Spleen (tissue), 11 donors: ENCODE data around the gene ALS2CL. TPM values are rescaled to one million over a fixed set of nuclear protein-coding genes. Genes with fewer than 3 reads are reported as not detected.
A peak's percentile ranks its signal among the peaks of the same experiment; 100 is the strongest.

Experiments
- DNase-seq: peaks from one replicate; pipeline ENCODE4 v3.0.0-alpha.2; 2020
- H3K27ac ChIP-seq, 8 donors: fragments of 200-600 bp; sonication (generic) in 7 of 8; 1 replicate in 4 of 8; 2 replicates in 4 of 8; pipeline versions ENCODE4 v1.5.0 to v1.8.0; 2016 to 2021; ENCODE audit warnings: inconsistent platforms in 4 of 8, mild to moderate bottlenecking in 4 of 8, moderate library complexity in 1 of 8
- H3K27me3 ChIP-seq, 7 donors: fragments of 200-600 bp; sonication (generic) in 6 of 7; replicated peaks in 1 of 7; 1 replicate in 4 of 7; 2 replicates in 3 of 7; pipeline versions ENCODE4 v1.5.0 to v1.8.0; 2016 to 2021; ENCODE audit warnings: inconsistent platforms in 3 of 7, mild to moderate bottlenecking in 1 of 7
- H3K36me3 ChIP-seq, 6 donors: fragments of 200-600 bp; sonication (generic) in 5 of 6; 1 replicate in 4 of 6; 2 replicates in 2 of 6; pipeline versions ENCODE4 v1.5.0 to v1.8.0; 2016 to 2021; ENCODE audit warnings: inconsistent platforms in 2 of 6
- H3K4me1 ChIP-seq, 6 donors: fragments of 200-600 bp; sonication (generic) in 5 of 6; 1 replicate in 3 of 6; 2 replicates in 3 of 6; pipeline versions ENCODE4 v1.5.0 to v1.8.0; 2016 to 2021; ENCODE audit warnings: inconsistent platforms in 3 of 6
- H3K4me3 ChIP-seq, 8 donors: fragments of 200-600 bp; sonication (generic) in 7 of 8; 1 replicate in 4 of 8; 2 replicates in 4 of 8; pipeline versions ENCODE4 v1.5.0 to v1.8.0; 2016 to 2021; ENCODE audit warnings: inconsistent platforms in 4 of 8, mild to moderate bottlenecking in 4 of 8, moderate library complexity in 2 of 8
- H3K9me3 ChIP-seq, 8 donors: fragments of 200-600 bp; sonication (generic) in 7 of 8; 1 replicate in 4 of 8; 2 replicates in 4 of 8; pipeline versions ENCODE4 v1.5.0 to v1.8.0; 2016 to 2021; ENCODE audit warnings: inconsistent platforms in 4 of 8
- CTCF ChIP-seq, 11 experiments: fragments of 200-600 bp in 7 of 11; fragments of 450-650 bp in 4 of 11; sonication (generic) in 4 of 11; IDR thresholded peaks in 8 of 11; conservative IDR thresholded peaks in 3 of 11; 1 replicate in 7 of 11; 2 replicates in 4 of 11; pipeline versions ENCODE4 v1.4.0 to v1.8.0; 2016 to 2021; ENCODE audit warnings: antibody characterized with exemption in 11 of 11, inconsistent platforms in 4 of 11, mild to moderate bottlenecking in 1 of 11
- POLR2A ChIP-seq, 3 donors: fragments of 450-650 bp; IDR thresholded peaks; one replicate each; pipeline ENCODE4 v1.5.1; 2017; ENCODE audit warnings: antibody characterized with exemption in 3 of 3, mild to moderate bottlenecking in 1 of 3
- POLR2AphosphoS5 ChIP-seq, 3 donors: sonication (generic); formaldehyde crosslinking; IDR thresholded peaks; one replicate each; pipeline ENCODE4 v1.5.1; 2017; ENCODE audit warnings: antibody characterized with exemption in 3 of 3
- WGBS, 5 donors: extraction: QIAGEN DNeasy Blood & Tissue Kit in 3 of 5; methylation state at CpG; one replicate each; pipeline versions ENCODE4 v1.1.5 to v1.1.7; 2013 to 2018; 5-methylcytosine and 5-hydroxymethylcytosine counted together
- intact Hi-C: fragments of 100-400 bp; cut with DNase I; formaldehyde crosslinking; loops from one replicate; pipeline ENCODE4 v1.15.0; 2023; ENCODE audit warnings: low total_unique reads
- polyA plus RNA-seq, 3 donors: library from polyadenylated mRNA; stranded (reverse); fragments of 200-250 nt; gene quantifications; one replicate each; pipeline ENCODE4 v1.2.1, GENCODE V29; 2013
- total RNA-seq, 7 donors: library from RNA; depleted of rRNA in 3 of 7; stranded (reverse); fragments of >200 nt in 3 of 7; fragmentation: NEBNext Ultra II Directional in 4 of 7; extraction: Animal tissue kit (Norgen Biotek cat#: 25700) in 4 of 7; gene quantifications; one replicate each; pipeline versions ENCODE4 v1.1.0 to v1.2.1, GENCODE V29; 2016 to 2021
- donor health status: healthy with polysubstance abuse.
- donor health status: DM: no; HTN: no; CAD: no; lungs with moderate emphysema.
- donor health status: DM: no; HTN: no; CAD: no.
- donor health status: Bipolar disorder and iron deficiency.
- donor health status: healthy.
- donor health status: DM: no; HTN: no; CAD: no.
- donor health status: DM: yes; HTN: yes; CAD: no.

ALS2CL gene
- total and polyA plus RNA-seq, 10 donors: 7.9 to 61.2 (median 31.9) TPM

GRCh38 chr3:46701181-46701939 lies 7.9 kb upstream of the ALS2CL start, which contains the start of gene TMIE:
Gene TMIE, plus strand, starts transcription at chr3:46701392. Its CDS starts 96 bp downstream, at chr3:46701488.
- intact Hi-C loops: no loop called here
- H3K4me1 ChIP-seq: peaks cover 15 to 55% (median 35%) of the 10 kb centered on the region in 6 donors
- WGBS, 5 donors: 10 to 18% (median 13%) methylated on average over 13 to 50 of the region's 51 CpGs
- no peaks in the 10 kb centered on the region for H3K36me3 ChIP-seq
- H3K9me3 ChIP-seq: no peaks in the 10 kb centered on the region
- peak within 1 kb of the TSS in 3 of 8 donors; percentile 16 to 56 (median 30) for H3K4me3 ChIP-seq
- no peak for DNase-seq
- H3K27me3 ChIP-seq: peaks cover 0 to 27% (median 12%) of the 10 kb centered on the region in 7 donors
- H3K27ac ChIP-seq: peak within 1 kb of the TSS in 2 of 8 donors; percentile 9 to 32
- TF ChIP-seq POLR2A (IDR thresholded peaks at IDR 0.05): no peak
- no peak for TF ChIP-seq POLR2AphosphoS5 (IDR thresholded peaks at IDR 0.05)
- TF ChIP-seq CTCF (IDR thresholded peaks at IDR 0.05 in 8 of 11, conservative IDR thresholded peaks at IDR 0.05 in 3 of 11): peak in 1 of 11 experiments; percentile 13

- Histone ChIP-seq H3K9me3 (no peaks in the 10 kb centered on the region), H3K4me3 (peak overlapping the region in 3 of 8 donors; percentile 16 to 56 (median 30)), H3K4me1 (peaks cover 21 to 58% (median 41%) of the 10 kb centered on the region in 6 donors), H3K27me3 (peaks cover 0 to 27% (median 12%) of the 10 kb centered on the region in 7 donors), H3K27ac (no peak overlapping the region), H3K36me3 (no peaks in the 10 kb centered on the region)
- intact Hi-C loops: no loop called here
- DNase-seq: no peak
- TF ChIP-seq CTCF (IDR thresholded peaks at IDR 0.05 in 8 of 11, conservative IDR thresholded peaks at IDR 0.05 in 3 of 11): no peak
- no peak for TF ChIP-seq POLR2AphosphoS5 (IDR thresholded peaks at IDR 0.05)
- TF ChIP-seq POLR2A (IDR thresholded peaks at IDR 0.05): no peak
- 30 to 78% (median 70%) methylated on average over 3 to 4 of the region's 4 CpGs; no CpG with 5 or more reads in 1 of the 5 donors for WGBS, 5 donors
These were observed 7.3 kb upstream of the ALS2CL start for GRCh38 chr3:46700772-46701171.

GRCh38 chr3:46699676-46700523 lies 6.4 kb upstream of the ALS2CL start:
- Histone ChIP-seq H3K27ac (peak overlapping the region in 5 of 8 donors; percentile 9 to 32 (median 15)), H3K36me3 (no peaks in the 10 kb centered on the region), H3K27me3 (peaks cover 0 to 27% (median 12%) of the 10 kb centered on the region in 7 donors), H3K9me3 (no peaks in the 10 kb centered on the region), H3K4me3 (no peak overlapping the region), H3K4me1 (peaks cover 30 to 58% (median 47%) of the 10 kb centered on the region in 6 donors)
- DNase-seq: peak; percentile 83
- intact Hi-C loops: no loop called here
- WGBS, 5 donors: 68 to 84% (median 75%) methylated on average over 3 to 8 of the region's 8 CpGs
- TF ChIP-seq POLR2AphosphoS5 (IDR thresholded peaks at IDR 0.05): peak; percentile 48 to 85 (median 83)
- no peak for TF ChIP-seq CTCF (IDR thresholded peaks at IDR 0.05 in 8 of 11, conservative IDR thresholded peaks at IDR 0.05 in 3 of 11)
